Astrocyte of the cerebellum (primary cell): Measurements from ENCODE around the gene AGAP1.

Source experiments
- DNase-seq: peaks from one replicate; pipeline ENCODE4 v3.0.0-alpha.2; 2011; ENCODE audit warnings: low read depth
- H3K4me3 ChIP-seq: 2 replicates; pipeline ENCODE4 v1.5.1; 2011; ENCODE audit warnings: mild to moderate bottlenecking, low read depth, low read length, moderate library complexity
- CTCF ChIP-seq: IDR thresholded peaks from 2 replicates; pipeline ENCODE4 v1.5.1; 2012; ENCODE audit warnings: low read length, low read depth, moderate library complexity, mild to moderate bottlenecking; ENCODE audit errors: missing control alignments
- in situ Hi-C: cut with HindIII; loops from 2 replicates; pipeline ENCODE4 v1.10.0; 2017; ENCODE audit warnings: low sequenced_read_pairs

AGAP1 gene

GRCh38 chr2:235564066-235564465, 70.2 kb downstream of the AGAP1 start:
- no peak overlapping the region for H3K4me3 ChIP-seq
- in situ Hi-C loops = no loop called here
- no peak for TF ChIP-seq CTCF
- DNase-seq = no peak

GRCh38 chr2:235564884-235565530, 71.2 kb downstream of the AGAP1 start:
- in situ Hi-C loops = no loop called here

GRCh38 chr2:235566415-235566814, 72.6 kb downstream of the AGAP1 start:
- DNase-seq = no peak
- no peak for TF ChIP-seq CTCF
- no peak overlapping the region for H3K4me3 ChIP-seq
- in situ Hi-C loops = no loop called here

More at GRCh38 chr2:235564884-235565530, 71.2 kb downstream of the AGAP1 start:
- no peak for TF ChIP-seq CTCF
- DNase-seq = no peak
- H3K4me3 ChIP-seq = no peak overlapping the region

GRCh38 chr2:235566931-235567495, 73.2 kb downstream of the AGAP1 start:
- TF ChIP-seq CTCF = no peak
- in situ Hi-C loops = no loop called here
- DNase-seq = no peak
- no peak overlapping the region for H3K4me3 ChIP-seq

GRCh38 chr2:235567842-235568241, 74.0 kb downstream of the AGAP1 start:
- in situ Hi-C loops = no loop called here
- no peak for DNase-seq
- H3K4me3 ChIP-seq = no peak overlapping the region
- TF ChIP-seq CTCF = no peak

GRCh38 chr2:235568431-235568830, 74.6 kb downstream of the AGAP1 start:
- no peak for TF ChIP-seq CTCF
- no peak for DNase-seq
- no peak overlapping the region for H3K4me3 ChIP-seq
- in situ Hi-C loops = no loop called here
